Measurements from ENCODE around the gene CHRM2.
A peak's percentile ranks its signal among the peaks of the same experiment; 100 is the strongest.

CHRM2 gene

DNA sequence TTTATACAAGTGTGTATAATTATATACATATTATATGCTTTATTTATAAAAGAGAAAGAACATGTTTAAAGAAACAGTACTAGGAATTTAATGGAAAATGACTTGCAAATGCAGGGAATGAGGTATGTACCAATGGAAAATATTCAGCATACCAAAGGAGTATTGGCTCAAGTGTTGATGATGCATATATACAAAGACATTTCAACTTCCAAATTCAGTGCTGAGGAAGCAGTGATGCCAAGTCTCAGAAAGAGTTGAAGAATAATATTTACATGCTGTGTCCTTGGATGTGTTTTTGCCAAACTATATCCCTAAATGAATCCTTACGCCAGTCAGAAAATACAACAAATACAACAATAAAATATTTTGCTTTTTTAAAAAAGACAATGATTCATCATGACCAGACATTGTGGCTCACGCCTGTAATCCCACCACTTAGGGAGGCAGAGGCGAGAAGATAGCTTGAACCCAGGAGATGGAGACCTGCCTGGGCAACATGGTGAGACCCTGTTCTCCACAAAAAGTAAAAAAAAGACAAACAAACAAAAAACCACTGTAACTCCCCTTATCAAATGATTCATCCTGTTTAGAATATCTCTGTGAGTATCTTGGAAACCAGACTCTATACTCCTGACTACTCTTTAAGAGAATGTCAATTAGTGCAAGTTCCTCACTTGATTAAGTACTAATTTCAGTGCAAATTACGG lies 157.2 kb downstream of the CHRM2 start:
- DNase-seq (ENCODE audit: low spot score), result peak; percentile 31

DNA sequence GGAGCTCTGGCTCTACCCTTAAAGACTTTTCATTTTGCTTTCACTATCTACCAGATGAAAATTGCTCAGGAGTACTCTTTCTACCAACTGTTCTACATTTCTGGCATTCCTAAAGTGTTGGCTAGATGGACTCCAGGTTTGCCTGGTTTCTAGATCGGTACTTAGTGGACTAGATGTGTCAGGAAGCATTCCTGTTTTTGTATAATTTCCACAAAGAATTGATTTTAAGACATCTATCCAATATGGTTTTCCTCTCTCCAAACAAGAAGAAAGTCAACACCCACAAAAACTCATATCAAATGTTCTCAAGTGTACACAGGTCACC lies 157.7 kb downstream of the CHRM2 start:
- peak; percentile 3 for DNase-seq (ENCODE audit: low spot score)

DNA sequence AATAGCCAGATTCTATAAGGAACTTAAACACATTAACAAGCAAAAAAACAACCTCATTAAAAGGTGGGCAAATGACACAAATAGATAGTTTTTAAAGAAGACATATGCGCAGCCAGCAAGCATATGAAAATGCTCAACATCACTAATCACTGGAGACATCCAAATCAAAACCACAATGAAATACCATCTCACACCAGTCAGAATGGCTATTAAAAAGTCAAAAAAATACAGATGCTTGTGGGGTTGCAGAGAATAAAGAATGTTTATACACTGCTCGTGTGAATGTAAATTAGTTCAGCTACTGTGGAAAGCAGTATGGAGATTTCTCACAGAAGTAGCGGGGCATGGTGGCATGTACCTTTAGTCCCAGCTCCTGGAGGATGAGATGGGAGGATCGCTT lies 164.0 kb downstream of the CHRM2 start:
- DNase-seq (ENCODE audit: low spot score), result no peak

DNA sequence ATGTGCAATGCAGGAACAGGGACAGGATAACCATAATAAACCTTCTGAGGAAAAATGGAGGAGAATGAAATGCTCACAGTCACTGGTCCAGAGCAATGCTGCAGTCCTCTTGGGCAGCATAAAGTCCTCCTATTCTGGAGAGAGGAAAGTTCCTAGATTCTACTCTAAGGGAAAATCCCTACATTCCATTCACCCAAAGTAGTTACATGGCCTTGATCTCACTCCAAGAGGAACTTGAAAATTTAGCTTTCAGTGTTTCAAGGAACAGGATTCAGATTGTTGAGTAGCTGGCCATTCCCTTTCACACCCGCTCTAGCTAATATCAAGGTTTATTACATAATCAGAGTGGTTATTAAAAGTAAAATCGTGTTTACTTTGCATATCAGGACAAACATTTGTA lies 168.3 kb downstream of the CHRM2 start:
- peak; percentile 19 for DNase-seq (ENCODE audit: low spot score)

DNA sequence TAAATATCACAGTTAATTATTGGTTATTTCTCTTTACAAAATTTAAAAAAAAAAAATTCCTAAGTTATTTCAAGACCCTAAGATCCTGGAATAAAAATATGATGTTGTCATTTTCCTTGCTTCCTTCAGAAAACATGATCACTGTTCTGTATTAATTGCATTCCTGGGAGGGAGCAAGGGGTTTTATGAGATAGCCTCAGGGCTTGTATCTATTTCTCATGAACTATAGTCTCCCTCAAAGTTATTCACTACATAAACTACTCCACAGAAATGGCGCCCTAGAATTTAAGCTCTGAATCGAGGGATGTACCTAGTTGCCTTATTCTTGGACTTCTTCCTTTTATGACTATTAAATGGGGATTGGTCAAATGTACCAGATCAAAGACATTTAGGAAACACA lies 170.3 kb downstream of the CHRM2 start:
- no peak for DNase-seq (ENCODE audit: low spot score)

DNA sequence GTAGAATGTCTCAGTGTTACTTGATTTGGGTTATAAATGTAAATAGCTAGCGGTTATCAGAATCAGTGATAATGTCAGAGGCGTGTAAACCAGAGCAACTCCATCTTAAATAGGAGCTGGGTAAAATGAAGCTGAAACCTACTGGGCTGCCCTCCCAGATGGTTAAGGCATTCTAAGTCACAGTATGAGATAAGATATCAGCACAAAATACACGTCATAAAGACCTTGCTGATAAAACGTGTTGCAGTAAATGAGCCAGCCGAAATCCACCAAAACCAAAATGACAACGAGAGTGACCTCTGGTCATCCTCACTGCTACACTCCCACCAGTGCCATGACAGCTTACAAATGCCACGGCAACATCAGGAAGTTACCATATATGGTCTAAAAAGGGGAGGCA lies 172.3 kb downstream of the CHRM2 start:
- DNase-seq (ENCODE audit: low spot score), result no peak

DNA sequence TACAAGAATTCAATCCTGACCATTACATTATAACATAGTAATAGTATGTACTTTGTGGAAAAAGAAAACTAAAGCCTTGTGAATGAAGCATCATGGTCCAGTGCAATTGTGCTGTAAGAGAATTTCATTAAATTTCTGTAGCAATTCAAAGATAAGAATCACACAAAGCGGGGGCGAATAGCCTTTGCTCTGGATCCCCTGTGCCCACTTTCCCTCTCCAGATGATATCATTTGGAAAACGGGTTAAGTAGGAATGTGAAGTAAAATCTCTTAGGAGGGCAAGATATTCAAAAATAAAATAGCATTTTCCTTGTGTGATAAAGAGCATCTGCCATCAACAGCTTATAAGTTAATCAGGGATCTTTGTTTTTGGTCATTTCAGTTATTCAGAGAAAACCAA lies 177.1 kb downstream of the CHRM2 start:
- no peak for DNase-seq (ENCODE audit: low spot score)

DNA sequence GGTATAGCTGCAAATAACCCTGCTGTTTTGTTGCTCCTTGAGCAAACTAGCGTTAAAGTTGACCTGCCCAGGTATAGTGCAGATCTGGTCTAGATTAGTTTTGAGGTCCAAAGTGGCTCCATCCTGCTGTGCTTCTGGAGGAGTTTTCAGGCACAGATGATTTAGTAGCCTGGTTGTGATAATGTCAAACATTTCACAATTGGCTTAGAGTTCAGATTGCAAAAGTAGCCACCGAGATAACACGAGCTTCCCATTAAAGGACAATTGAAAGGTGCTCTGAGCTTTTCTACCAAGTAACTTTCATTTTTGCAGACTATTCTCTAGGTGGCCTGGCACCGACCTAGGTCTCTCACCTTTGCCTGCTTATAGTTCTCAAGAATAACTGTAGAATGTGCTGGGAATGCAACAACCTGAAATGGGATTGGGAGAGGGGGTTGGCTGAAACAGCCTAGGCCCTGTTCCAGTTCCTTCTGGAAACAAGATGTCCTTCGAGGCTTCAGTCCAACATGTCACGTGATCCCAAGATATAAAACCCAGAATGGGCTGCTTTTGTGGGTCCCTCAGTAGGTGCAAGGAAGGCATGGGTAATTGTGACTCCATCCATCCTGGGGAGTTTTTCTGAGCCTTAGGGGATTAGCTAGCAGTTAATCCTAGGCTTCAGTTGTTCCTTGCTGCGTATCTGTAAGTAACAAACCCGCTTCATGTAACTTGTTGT lies 201.0 kb downstream of the CHRM2 start:
- no peak for DNase-seq (ENCODE audit: low spot score)
